GM23248 (cell line): Measurements from ENCODE around the gene WBP1. TPM values are rescaled to one million over a fixed set of nuclear protein-coding genes. Genes with fewer than 3 reads are reported as not detected.

Experiments used
- DNase-seq: peaks from one replicate; pipeline ENCODE4 v3.0.0-alpha.2; 2015
- H2AFZ ChIP-seq: fragments of 200-600 bp; sonication (generic); 2 replicates; pipeline ENCODE4 v1.6.1; 2016; ENCODE audit warnings: antibody characterized with exemption
- H3F3A ChIP-seq: fragments of 200-600 bp; sonication (generic); 2 replicates; pipeline ENCODE4 v1.6.1; 2016; ENCODE audit warnings: mild to moderate bottlenecking, antibody characterized with exemption, mixed run types; ENCODE audit not compliant: insufficient read depth
- H3K27ac ChIP-seq: fragments of 200-600 bp; sonication (generic); 2 replicates; pipeline ENCODE4 v1.5.1; 2016; ENCODE audit warnings: mild to moderate bottlenecking
- H3K27me3 ChIP-seq: fragments of 200-600 bp; sonication (generic); replicated peaks from 2 replicates; pipeline ENCODE4 v1.6.1; 2016; ENCODE audit warnings: mild to moderate bottlenecking; ENCODE audit not compliant: insufficient read depth
- H3K36me3 ChIP-seq: fragments of 200-600 bp; sonication (generic); 2 replicates; pipeline ENCODE4 v1.6.1; 2016; ENCODE audit warnings: low read depth, mild to moderate bottlenecking
- H3K4me1 ChIP-seq: fragments of 200-600 bp; sonication (generic); 2 replicates; pipeline ENCODE4 v1.6.1; 2016; ENCODE audit warnings: mild to moderate bottlenecking; ENCODE audit not compliant: insufficient read depth
- H3K4me2 ChIP-seq: fragments of 200-600 bp; sonication (generic); one replicate; pipeline ENCODE4 v1.6.1; 2016; ENCODE audit warnings: mild to moderate bottlenecking; ENCODE audit not compliant: unreplicated experiment
- H3K4me3 ChIP-seq: fragments of 200-600 bp; sonication (generic); 2 replicates; pipeline ENCODE4 v1.5.1; 2016; ENCODE audit warnings: mild to moderate bottlenecking
- H3K79me2 ChIP-seq: fragments of 200-600 bp; sonication (generic); 2 replicates; pipeline ENCODE4 v1.6.1; 2016; ENCODE audit warnings: mild to moderate bottlenecking; ENCODE audit not compliant: insufficient read depth
- H3K9ac ChIP-seq: fragments of 200-600 bp; sonication (generic); 2 replicates; pipeline ENCODE4 v1.6.1; 2016; ENCODE audit warnings: mild to moderate bottlenecking
- H3K9me2 ChIP-seq: fragments of 200-600 bp; sonication (generic); 2 replicates; pipeline ENCODE4 v1.6.1; 2016; ENCODE audit warnings: mixed run types, mild to moderate bottlenecking, moderate library complexity; ENCODE audit not compliant: insufficient read depth
- H3K9me3 ChIP-seq: fragments of 200-600 bp; sonication (generic); one replicate; pipeline ENCODE4 v1.6.1; 2017; ENCODE audit warnings: low read depth
- H4K20me1 ChIP-seq: fragments of 200-600 bp; sonication (generic); 2 replicates; pipeline ENCODE4 v1.6.0; 2016; ENCODE audit not compliant: insufficient read depth
- EZH2 ChIP-seq: fragments of 200-600 bp; sonication (generic); IDR thresholded peaks from 2 replicates; pipeline ENCODE4 v1.6.1; 2018; ENCODE audit warnings: antibody characterized with exemption, mild to moderate bottlenecking; ENCODE audit not compliant: insufficient read depth, poor library complexity, severe bottlenecking
- EZH2phosphoT487 ChIP-seq: fragments of 200-600 bp; sonication (generic); IDR thresholded peaks from 2 replicates; pipeline ENCODE4 v1.6.1; 2018; ENCODE audit warnings: antibody characterized with exemption, moderate library complexity, mild to moderate bottlenecking, low read depth; ENCODE audit not compliant: insufficient read depth
- WGBS, 2 experiments: methylation state at CpG; one replicate each; pipeline ENCODE4 v1.1.6; 2015 to 2017; ENCODE audit warnings: low lambda C conversion rate in 2 of 2, low coverage in 1 of 2; ENCODE audit errors: missing lambda C conversion rate in 2 of 2; 5-methylcytosine and 5-hydroxymethylcytosine counted together
- in situ Hi-C: fragments of 300-500 bp; cut with MboI; formaldehyde crosslinking; loops from 2 replicates; pipeline ENCODE4 v1.15.0; 2020
- polyA plus RNA-seq: library from polyadenylated mRNA; unstranded; fragments of >200 nt; fragmentation: Nextera tagmentation; extraction: Ambion mirVana; gene quantifications from 2 replicates; pipeline ENCODE4 v1.2.1, GENCODE V29; 2016
- total RNA-seq: library from RNA; depleted of rRNA; stranded (reverse); fragments of >200 nt; shearing (Covaris generic); gene quantifications from 2 replicates; pipeline ENCODE4 v1.2.3, GENCODE V29; 2014; rRNA removed

Gene WBP1
- total and polyA plus RNA-seq, 2 experiments from 2014 or later: 47.1 to 58.7 TPM

DNA sequence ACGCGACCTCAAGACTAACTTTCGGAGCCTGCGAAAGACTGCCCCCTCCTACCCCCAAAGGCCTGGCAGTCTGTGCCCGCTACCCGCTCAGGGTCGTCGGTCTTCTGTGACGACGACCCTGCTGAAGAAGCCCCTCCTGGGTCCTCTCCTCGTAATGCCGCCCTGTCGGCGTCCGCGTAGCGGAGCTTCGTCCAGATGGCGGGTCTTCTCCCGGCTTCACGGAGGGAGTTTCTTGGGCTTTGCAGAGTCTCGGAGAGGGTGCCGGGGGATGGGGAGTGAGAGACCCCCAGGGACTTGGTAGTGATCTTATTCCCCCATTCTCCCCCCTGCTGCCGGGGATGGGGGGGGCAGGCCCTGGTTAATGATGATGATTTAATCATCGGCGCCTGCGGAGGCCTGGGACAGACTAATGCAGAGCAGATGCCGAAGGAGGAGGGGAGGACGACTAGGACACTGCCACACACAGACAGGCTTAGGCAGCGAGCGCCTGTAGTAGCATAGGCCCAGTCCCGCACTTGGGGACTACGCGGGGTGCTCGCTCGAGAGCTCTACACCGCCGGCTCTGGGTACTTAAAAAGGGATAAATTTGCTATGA is 49.8 kb downstream of the WBP1 start:
- 5 to 6% methylated on average over 38 of the region's 38 CpGs for WGBS, 2 experiments
- H4K20me1 ChIP-seq: no peaks in the 10 kb centered on the region
- in situ Hi-C loops: no loop called here
- H3K79me2 ChIP-seq: peaks cover 26% of the 10 kb centered on the region
- peaks cover 23% of the 10 kb centered on the region for H3K4me1 ChIP-seq
- peak overlapping the region; percentile 90 for H3K4me3 ChIP-seq
- H3F3A ChIP-seq: peaks cover 18% of the 10 kb centered on the region
- H3K9me2 ChIP-seq: no peaks in the 10 kb centered on the region
- H3K36me3 ChIP-seq: no peaks in the 10 kb centered on the region
- peaks cover 14% of the 10 kb centered on the region for H3K27me3 ChIP-seq
- H2AFZ ChIP-seq: peak overlapping the region; percentile 94
- H3K9me3 ChIP-seq: no peaks in the 10 kb centered on the region
- DNase-seq: peak; percentile 91
- peak overlapping the region; percentile 94 for H3K4me2 ChIP-seq
- peak overlapping the region; percentile 92 for H3K9ac ChIP-seq
- no peak for TF ChIP-seq EZH2
- no peak for TF ChIP-seq EZH2phosphoT487
- peak overlapping the region; percentile 96 for H3K27ac ChIP-seq

DNA sequence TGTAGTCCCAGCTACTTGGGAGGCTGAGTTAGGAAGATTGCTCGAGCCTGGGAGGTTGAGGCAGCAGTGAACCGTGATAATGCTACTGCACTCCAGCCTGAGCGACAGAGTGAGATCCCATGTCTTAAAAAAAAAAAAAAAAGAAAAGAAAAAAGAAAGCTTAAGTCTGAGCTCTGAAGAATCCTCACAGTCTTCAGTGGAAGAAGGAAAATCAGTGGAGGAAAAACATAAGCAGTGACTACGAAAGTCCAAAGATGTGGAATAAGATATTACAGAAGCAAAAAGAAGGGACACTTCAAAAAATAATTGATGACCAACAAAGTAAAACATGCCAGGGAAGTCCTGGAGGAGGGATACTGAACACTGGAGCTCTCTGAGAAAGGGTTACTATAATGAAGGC is 52.0 kb downstream of the WBP1 start:
- H2AFZ ChIP-seq: no peak overlapping the region
- in situ Hi-C loops: no loop called here
- 0 out of 2 replicates have a peak, but pooled peaks cover 6% of the 10 kb centered on the region for H3F3A ChIP-seq
- WGBS, 2 experiments: 92 to 100% methylated on average over 4 of the region's 4 CpGs
- no peak for DNase-seq
- no peaks in the 10 kb centered on the region for H3K9me3 ChIP-seq
- no peak for TF ChIP-seq EZH2phosphoT487
- TF ChIP-seq EZH2: no peak
- no peaks in the 10 kb centered on the region for H3K36me3 ChIP-seq
- peaks cover 19% of the 10 kb centered on the region for H3K79me2 ChIP-seq
- H3K4me2 ChIP-seq: no peak overlapping the region
- peaks cover 37% of the 10 kb centered on the region for H3K27me3 ChIP-seq
- H3K9me2 ChIP-seq: no peaks in the 10 kb centered on the region
- no peak overlapping the region for H3K9ac ChIP-seq
- no peak overlapping the region for H3K4me3 ChIP-seq
- H3K27ac ChIP-seq: no peak overlapping the region
- H4K20me1 ChIP-seq: no peaks in the 10 kb centered on the region
- peaks cover 16% of the 10 kb centered on the region for H3K4me1 ChIP-seq

Other genes starting within 250 kb of the WBP1 start
- 0.32 and 0.38 TPM in 2 replicates for gene SLC4A5, start 115.0 kb upstream of the WBP1 start, total RNA-seq
- 0.35 TPM in 1 of 2 replicates, not detected in the other for gene SLC4A5, start 115.0 kb upstream of the WBP1 start, polyA plus RNA-seq
- 172 and 176 TPM in 2 replicates for gene DCTN1, start 78.1 kb upstream of the WBP1 start, total RNA-seq
- 169 and 171 TPM in 2 replicates for gene DCTN1, start 78.1 kb upstream of the WBP1 start, polyA plus RNA-seq
- 1.6 and 3.5 TPM in 2 replicates for gene C2orf81, start 36.8 kb upstream of the WBP1 start, total RNA-seq
- gene C2orf81, start 36.8 kb upstream of the WBP1 start, polyA plus RNA-seq: 6.0 TPM in 2 replicates
- 33.4 and 45.0 TPM in 2 replicates for gene WDR54, start 36.7 kb upstream of the WBP1 start, total RNA-seq
- 50.8 and 53.3 TPM in 2 replicates for gene WDR54, start 36.7 kb upstream of the WBP1 start, polyA plus RNA-seq
- 13.5 and 17.5 TPM in 2 replicates for gene RTKN, start 16.5 kb upstream of the WBP1 start, total RNA-seq
- 13.0 and 14.5 TPM in 2 replicates for gene RTKN, start 16.5 kb upstream of the WBP1 start, polyA plus RNA-seq
- 10.9 and 32.5 TPM in 2 replicates for gene INO80B, start 3.4 kb upstream of the WBP1 start, total RNA-seq
- gene INO80B, start 3.4 kb upstream of the WBP1 start, polyA plus RNA-seq: 3.8 and 4.9 TPM in 2 replicates
- gene MOGS, start 6.9 kb downstream of the WBP1 start, total RNA-seq: 55.7 and 58.6 TPM in 2 replicates
- 14.5 and 16.8 TPM in 2 replicates for gene MOGS, start 6.9 kb downstream of the WBP1 start, polyA plus RNA-seq
- gene MRPL53, start 14.2 kb downstream of the WBP1 start, total RNA-seq: 14.8 and 18.5 TPM in 2 replicates
- 69.2 and 71.0 TPM in 2 replicates for gene MRPL53, start 14.2 kb downstream of the WBP1 start, polyA plus RNA-seq
- 5.1 and 12.8 TPM in 2 replicates for gene CCDC142, start 24.6 kb downstream of the WBP1 start, total RNA-seq
- 6.4 and 6.8 TPM in 2 replicates for gene CCDC142, start 24.6 kb downstream of the WBP1 start, polyA plus RNA-seq
- gene TTC31, start 24.6 kb downstream of the WBP1 start, total RNA-seq: 15.9 and 17.7 TPM in 2 replicates
- 14.2 and 20.4 TPM in 2 replicates for gene TTC31, start 24.6 kb downstream of the WBP1 start, polyA plus RNA-seq
- 0.38 and 4.6 TPM in 2 replicates for gene LBX2, start 41.2 kb downstream of the WBP1 start, total RNA-seq
- 0.87 and 1.1 TPM in 2 replicates for gene LBX2, start 41.2 kb downstream of the WBP1 start, polyA plus RNA-seq
- gene PCGF1, start 49.3 kb downstream of the WBP1 start, total RNA-seq: 15.6 and 24.1 TPM in 2 replicates
- 23.5 and 24.8 TPM in 2 replicates for gene PCGF1, start 49.3 kb downstream of the WBP1 start, polyA plus RNA-seq
- not detected in 2 replicates for gene TLX2, start 56.0 kb downstream of the WBP1 start, total RNA-seq
- gene TLX2, start 56.0 kb downstream of the WBP1 start, polyA plus RNA-seq: not detected in 2 replicates
- gene DQX1, start 67.8 kb downstream of the WBP1 start, total RNA-seq: not detected in 2 replicates
- gene DQX1, start 67.8 kb downstream of the WBP1 start, polyA plus RNA-seq: not detected in 2 replicates
- gene AUP1, start 71.3 kb downstream of the WBP1 start, total RNA-seq: 114 and 119 TPM in 2 replicates
- gene AUP1, start 71.3 kb downstream of the WBP1 start, polyA plus RNA-seq: 119 and 122 TPM in 2 replicates
- gene HTRA2, start 71.5 kb downstream of the WBP1 start, total RNA-seq: 23.0 and 35.2 TPM in 2 replicates
- 33.6 and 34.0 TPM in 2 replicates for gene HTRA2, start 71.5 kb downstream of the WBP1 start, polyA plus RNA-seq
- 52.4 and 56.9 TPM in 2 replicates for gene LOXL3, start 95.5 kb downstream of the WBP1 start, total RNA-seq
- gene LOXL3, start 95.5 kb downstream of the WBP1 start, polyA plus RNA-seq: 55.2 and 57.2 TPM in 2 replicates
- gene DOK1, start 96.3 kb downstream of the WBP1 start, total RNA-seq: 32.2 and 40.3 TPM in 2 replicates
- gene DOK1, start 96.3 kb downstream of the WBP1 start, polyA plus RNA-seq: 32.6 and 36.2 TPM in 2 replicates
- gene M1AP, start 189.9 kb downstream of the WBP1 start, total RNA-seq: 0.25 and 1.5 TPM in 2 replicates
- gene M1AP, start 189.9 kb downstream of the WBP1 start, polyA plus RNA-seq: 0.13 and 0.18 TPM in 2 replicates
- gene SEMA4F, start 195.8 kb downstream of the WBP1 start, total RNA-seq: 4.2 and 15.6 TPM in 2 replicates
- 5.6 and 5.9 TPM in 2 replicates for gene SEMA4F, start 195.8 kb downstream of the WBP1 start, polyA plus RNA-seq